GM23338 (cell line): ENCODE data around the gene DUSP19. TPM values are rescaled to one million over a fixed set of nuclear protein-coding genes. Genes with fewer than 3 reads are reported as not detected.

Experiments used
- ATAC-seq: fragments of 200-7000 bp; cut with Tn5 transposase; 3 replicates; pipeline ENCODE4 v1.9.1; 2020
- DNase-seq: peaks from one replicate; pipeline ENCODE4 v3.0.0-alpha.2; 2015; ENCODE audit warnings: low spot score
- H2AFZ ChIP-seq: fragments of 200-600 bp; sonication (generic); 2 replicates; pipeline ENCODE4 v1.8.0; 2016; ENCODE audit warnings: antibody characterized with exemption, mild to moderate bottlenecking, moderate library complexity
- H3F3A ChIP-seq: fragments of 200-600 bp; sonication (generic); replicated peaks from 2 replicates; pipeline ENCODE4 v1.8.0; 2017; ENCODE audit warnings: antibody characterized with exemption, mixed run types, low read depth
- H3K27ac ChIP-seq: fragments of 200-600 bp; sonication (generic); 2 replicates; pipeline ENCODE4 v1.6.1; 2016; ENCODE audit warnings: low read depth
- H3K27me3 ChIP-seq: fragments of 200-600 bp; sonication (generic); 2 replicates; pipeline ENCODE4 v1.8.0; 2016; ENCODE audit warnings: mild to moderate bottlenecking, mixed run types, moderate library complexity; ENCODE audit not compliant: insufficient read depth
- H3K36me3 ChIP-seq: fragments of 200-600 bp; sonication (generic); 2 replicates; pipeline ENCODE4 v1.8.0; 2016; ENCODE audit warnings: mild to moderate bottlenecking; ENCODE audit not compliant: insufficient read depth
- H3K4me1 ChIP-seq: fragments of 200-600 bp; sonication (generic); 2 replicates; pipeline ENCODE4 v1.8.0; 2016; ENCODE audit warnings: mild to moderate bottlenecking, moderate library complexity; ENCODE audit not compliant: insufficient read depth
- H3K4me2 ChIP-seq: fragments of 200-600 bp; sonication (generic); 2 replicates; pipeline ENCODE4 v1.7.1; 2017; ENCODE audit warnings: mixed run types
- H3K4me3 ChIP-seq: fragments of 200-600 bp; sonication (generic); 2 replicates; pipeline ENCODE4 v1.6.1; 2016; ENCODE audit warnings: mixed run types
- H3K79me2 ChIP-seq: fragments of 200-600 bp; sonication (generic); replicated peaks from 2 replicates; pipeline ENCODE4 v1.8.0; 2017; ENCODE audit warnings: mild to moderate bottlenecking; ENCODE audit not compliant: insufficient read depth
- H3K9me2 ChIP-seq: fragments of 200-600 bp; sonication (generic); 2 replicates; pipeline ENCODE4 v1.8.0; 2017; ENCODE audit not compliant: insufficient read depth
- H4K20me1 ChIP-seq: fragments of 200-600 bp; sonication (generic); replicated peaks from 2 replicates; pipeline ENCODE4 v1.8.0; 2017; ENCODE audit warnings: mild to moderate bottlenecking; ENCODE audit not compliant: insufficient read depth
- H3K27ac Mint-ChIP-seq: 2 replicates; pipeline ENCODE4 v1.8.0; 2020; ENCODE audit warnings: inconsistent platforms, mild to moderate bottlenecking, moderate library complexity, mixed read lengths
- H3K27me3 Mint-ChIP-seq: 3 replicates; pipeline ENCODE4 v1.8.0; 2022; ENCODE audit warnings: low read depth, mild to moderate bottlenecking, moderate library complexity, mixed read lengths, inconsistent platforms; ENCODE audit not compliant: insufficient read depth, poor library complexity
- H3K36me3 Mint-ChIP-seq: 3 replicates; pipeline ENCODE4 v1.8.0; 2021; ENCODE audit warnings: low read depth, mild to moderate bottlenecking, inconsistent platforms, moderate library complexity, mixed read lengths
- H3K4me1 Mint-ChIP-seq: 3 replicates; pipeline ENCODE4 v1.8.0; 2020; ENCODE audit warnings: mild to moderate bottlenecking, inconsistent platforms, mixed read lengths
- H3K4me3 Mint-ChIP-seq: 3 replicates; pipeline ENCODE4 v1.8.0; 2021; ENCODE audit warnings: moderate library complexity, mild to moderate bottlenecking, inconsistent platforms, mixed read lengths
- H3K9me3 Mint-ChIP-seq: 3 replicates; pipeline ENCODE4 v1.8.0; 2020; ENCODE audit warnings: moderate library complexity, mild to moderate bottlenecking, inconsistent platforms, mixed read lengths
- CREB1 ChIP-seq: fragments of 250-450 bp; sonication (Bioruptor Pico); IDR thresholded peaks from 2 replicates; pipeline ENCODE4 v1.5.0; 2020; ENCODE audit warnings: low read depth, mild to moderate bottlenecking, moderate library complexity
- EZH2 ChIP-seq: fragments of 200-600 bp; sonication (generic); IDR thresholded peaks from one replicate; pipeline ENCODE4 v1.8.0; 2017; ENCODE audit warnings: antibody characterized with exemption, mild to moderate bottlenecking, low read depth; ENCODE audit not compliant: unreplicated experiment
- EZH2phosphoT487 ChIP-seq: fragments of 200-600 bp; sonication (generic); IDR thresholded peaks from one replicate; pipeline ENCODE4 v1.8.1; 2018; ENCODE audit warnings: antibody characterized with exemption; ENCODE audit not compliant: unreplicated experiment
- JUNB ChIP-seq: IDR thresholded peaks from one replicate; pipeline ENCODE4 v1.6.1; 2016; ENCODE audit warnings: antibody characterized with exemption; ENCODE audit not compliant: unreplicated experiment
- NANOG ChIP-seq: IDR thresholded peaks from 2 replicates; pipeline ENCODE4 v1.6.1; 2016; ENCODE audit warnings: antibody characterized with exemption, borderline replicate concordance
- POLR2AphosphoS5 ChIP-seq: IDR thresholded peaks from 2 replicates; pipeline ENCODE4 v1.6.1; 2016; ENCODE audit warnings: antibody characterized with exemption, low read depth
- STAT1 ChIP-seq: IDR thresholded peaks from one replicate; pipeline ENCODE4 v1.6.1; 2016; ENCODE audit warnings: antibody characterized with exemption; ENCODE audit not compliant: unreplicated experiment
- ZNF331 ChIP-seq: fragments of 250-450 bp; sonication (Bioruptor Pico); IDR thresholded peaks from 2 replicates; pipeline ENCODE4 v1.5.0; 2020; ENCODE audit warnings: low read depth, mild to moderate bottlenecking, moderate library complexity
- polyA plus RNA-seq: library from polyadenylated mRNA; unstranded; fragments of >200 nt; fragmentation: Nextera tagmentation; extraction: Ambion mirVana; gene quantifications from 2 replicates; pipeline ENCODE4 v1.2.1, GENCODE V29; 2016
- total RNA-seq: library from RNA; depleted of rRNA; stranded (reverse); fragments of >200 nt; shearing (Covaris generic); gene quantifications from 2 replicates; pipeline ENCODE4 v1.2.3, GENCODE V29; 2014
- TF ChIP-seq, protein P1 (sequence below), 2 experiments: fragments of 200-600 bp in 1 of 2; sonication (generic) in 1 of 2; conservative IDR thresholded peaks; 2 replicates each; pipeline versions ENCODE4 v1.5.1 to v1.6.1; 2016 to 2017; ENCODE audit warnings: antibody characterized with exemption in 2 of 2, low read depth in 2 of 2, mild to moderate bottlenecking in 2 of 2, moderate library complexity in 1 of 2
- TF ChIP-seq, protein P2 (sequence below): IDR thresholded peaks from one replicate; pipeline ENCODE4 v1.6.1; 2018; ENCODE audit warnings: antibody characterized with exemption; ENCODE audit not compliant: unreplicated experiment
- TF ChIP-seq, protein P3 (sequence below): IDR thresholded peaks from 2 replicates; pipeline ENCODE4 v1.6.1; 2016; ENCODE audit warnings: antibody characterized with exemption

The DUSP19 gene
- total and polyA plus RNA-seq, 2 experiments from 2014 or later, result 1.9 to 2.8 TPM

DNA sequence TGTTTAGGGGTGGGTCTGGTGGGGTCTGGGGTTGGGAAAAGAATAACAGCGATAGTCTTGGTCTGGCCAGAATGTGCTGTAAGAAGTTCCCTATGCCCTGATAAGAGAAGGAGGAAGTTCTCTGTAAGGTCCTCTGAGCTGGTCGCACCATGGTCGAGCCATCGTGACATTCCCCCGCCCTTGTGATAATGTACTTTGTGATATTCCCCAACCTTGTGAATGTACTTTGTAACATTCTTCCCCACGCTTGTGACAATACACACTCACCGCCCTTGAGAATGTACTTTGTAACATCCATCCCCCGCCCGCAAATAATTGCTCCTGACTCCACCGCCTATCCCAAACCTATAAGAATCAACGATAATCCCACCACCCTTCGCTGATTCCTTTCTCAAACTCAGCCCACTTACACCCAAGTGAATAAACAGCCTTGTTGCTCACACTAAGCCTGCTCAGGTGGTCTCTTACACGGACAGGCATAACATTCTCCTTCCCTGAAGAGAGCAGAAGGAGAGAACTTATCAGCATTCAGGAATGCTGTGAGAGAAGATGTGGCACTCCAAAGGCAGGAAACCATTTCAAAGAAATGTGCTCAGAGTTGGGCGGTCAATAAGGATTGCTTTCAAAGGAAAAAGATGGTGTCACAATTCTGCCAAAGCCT is 17.8 kb upstream of the DUSP19 start:
- Mint-ChIP-seq H3K27me3 (peaks cover 4% of the 10 kb centered on the region), H3K4me1 (peaks cover 4% of the 10 kb centered on the region; the same call in 1 of the 3 replicates), H3K4me3 (no peak overlapping the region), H3K36me3 (no peaks in the 10 kb centered on the region), H3K27ac (no peak overlapping the region), H3K9me3 (no peaks in the 10 kb centered on the region)
- no peaks in the 10 kb centered on the region for H3K79me2 ChIP-seq
- peak overlapping the region; percentile 24; the same call in 1 of the 2 replicates for H2AFZ ChIP-seq
- DNase-seq (no peak), ATAC-seq (no peak)
- TF ChIP-seq STAT1 (no peak), EZH2 (no peak), ZNF331 (CRISPR knock-in tag) (no peak), EZH2phosphoT487 (no peak), JUNB (no peak), NANOG (no peak), CREB1 (no peak), POLR2AphosphoS5 (no peak)
- TF ChIP-seq, protein P1, sequence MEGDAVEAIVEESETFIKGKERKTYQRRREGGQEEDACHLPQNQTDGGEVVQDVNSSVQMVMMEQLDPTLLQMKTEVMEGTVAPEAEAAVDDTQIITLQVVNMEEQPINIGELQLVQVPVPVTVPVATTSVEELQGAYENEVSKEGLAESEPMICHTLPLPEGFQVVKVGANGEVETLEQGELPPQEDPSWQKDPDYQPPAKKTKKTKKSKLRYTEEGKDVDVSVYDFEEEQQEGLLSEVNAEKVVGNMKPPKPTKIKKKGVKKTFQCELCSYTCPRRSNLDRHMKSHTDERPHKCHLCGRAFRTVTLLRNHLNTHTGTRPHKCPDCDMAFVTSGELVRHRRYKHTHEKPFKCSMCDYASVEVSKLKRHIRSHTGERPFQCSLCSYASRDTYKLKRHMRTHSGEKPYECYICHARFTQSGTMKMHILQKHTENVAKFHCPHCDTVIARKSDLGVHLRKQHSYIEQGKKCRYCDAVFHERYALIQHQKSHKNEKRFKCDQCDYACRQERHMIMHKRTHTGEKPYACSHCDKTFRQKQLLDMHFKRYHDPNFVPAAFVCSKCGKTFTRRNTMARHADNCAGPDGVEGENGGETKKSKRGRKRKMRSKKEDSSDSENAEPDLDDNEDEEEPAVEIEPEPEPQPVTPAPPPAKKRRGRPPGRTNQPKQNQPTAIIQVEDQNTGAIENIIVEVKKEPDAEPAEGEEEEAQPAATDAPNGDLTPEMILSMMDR (conservative IDR thresholded peaks at IDR 0.05; ENCODE audit: low read depth in 2 of 2), result no peak
- TF ChIP-seq, protein P2, sequence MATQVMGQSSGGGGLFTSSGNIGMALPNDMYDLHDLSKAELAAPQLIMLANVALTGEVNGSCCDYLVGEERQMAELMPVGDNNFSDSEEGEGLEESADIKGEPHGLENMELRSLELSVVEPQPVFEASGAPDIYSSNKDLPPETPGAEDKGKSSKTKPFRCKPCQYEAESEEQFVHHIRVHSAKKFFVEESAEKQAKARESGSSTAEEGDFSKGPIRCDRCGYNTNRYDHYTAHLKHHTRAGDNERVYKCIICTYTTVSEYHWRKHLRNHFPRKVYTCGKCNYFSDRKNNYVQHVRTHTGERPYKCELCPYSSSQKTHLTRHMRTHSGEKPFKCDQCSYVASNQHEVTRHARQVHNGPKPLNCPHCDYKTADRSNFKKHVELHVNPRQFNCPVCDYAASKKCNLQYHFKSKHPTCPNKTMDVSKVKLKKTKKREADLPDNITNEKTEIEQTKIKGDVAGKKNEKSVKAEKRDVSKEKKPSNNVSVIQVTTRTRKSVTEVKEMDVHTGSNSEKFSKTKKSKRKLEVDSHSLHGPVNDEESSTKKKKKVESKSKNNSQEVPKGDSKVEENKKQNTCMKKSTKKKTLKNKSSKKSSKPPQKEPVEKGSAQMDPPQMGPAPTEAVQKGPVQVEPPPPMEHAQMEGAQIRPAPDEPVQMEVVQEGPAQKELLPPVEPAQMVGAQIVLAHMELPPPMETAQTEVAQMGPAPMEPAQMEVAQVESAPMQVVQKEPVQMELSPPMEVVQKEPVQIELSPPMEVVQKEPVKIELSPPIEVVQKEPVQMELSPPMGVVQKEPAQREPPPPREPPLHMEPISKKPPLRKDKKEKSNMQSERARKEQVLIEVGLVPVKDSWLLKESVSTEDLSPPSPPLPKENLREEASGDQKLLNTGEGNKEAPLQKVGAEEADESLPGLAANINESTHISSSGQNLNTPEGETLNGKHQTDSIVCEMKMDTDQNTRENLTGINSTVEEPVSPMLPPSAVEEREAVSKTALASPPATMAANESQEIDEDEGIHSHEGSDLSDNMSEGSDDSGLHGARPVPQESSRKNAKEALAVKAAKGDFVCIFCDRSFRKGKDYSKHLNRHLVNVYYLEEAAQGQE, result no peak
- TF ChIP-seq, protein P3, sequence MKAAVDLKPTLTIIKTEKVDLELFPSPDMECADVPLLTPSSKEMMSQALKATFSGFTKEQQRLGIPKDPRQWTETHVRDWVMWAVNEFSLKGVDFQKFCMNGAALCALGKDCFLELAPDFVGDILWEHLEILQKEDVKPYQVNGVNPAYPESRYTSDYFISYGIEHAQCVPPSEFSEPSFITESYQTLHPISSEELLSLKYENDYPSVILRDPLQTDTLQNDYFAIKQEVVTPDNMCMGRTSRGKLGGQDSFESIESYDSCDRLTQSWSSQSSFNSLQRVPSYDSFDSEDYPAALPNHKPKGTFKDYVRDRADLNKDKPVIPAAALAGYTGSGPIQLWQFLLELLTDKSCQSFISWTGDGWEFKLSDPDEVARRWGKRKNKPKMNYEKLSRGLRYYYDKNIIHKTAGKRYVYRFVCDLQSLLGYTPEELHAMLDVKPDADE, result no peak
- no peaks in the 10 kb centered on the region for H3K36me3 ChIP-seq
- H3F3A ChIP-seq, result no peaks in the 10 kb centered on the region
- no peak overlapping the region for H3K27ac ChIP-seq
- no peaks in the 10 kb centered on the region for H4K20me1 ChIP-seq
- H3K4me2 ChIP-seq, result no peak overlapping the region
- no peak overlapping the region for H3K4me3 ChIP-seq
- H3K27me3 ChIP-seq, result no peaks in the 10 kb centered on the region
- no peaks in the 10 kb centered on the region for H3K9me2 ChIP-seq
- H3K4me1 ChIP-seq, result peaks cover 1% of the 10 kb centered on the region
